Activated naive CD8-positive, alpha-beta T cell treated with anti-CD3 and anti-CD28 coated beads for 36 hours (primary cell): ENCODE measurements around the gene SPHK2. TPM values are rescaled to one million over a fixed set of nuclear protein-coding genes. Genes with fewer than 3 reads are reported as not detected.

Experiments
- DNase-seq: peaks from one replicate; pipeline ENCODE4 v3.0.0; 2021
- H3K27ac Mint-ChIP-seq: one replicate; pipeline ENCODE4 v1.8.0; 2022; ENCODE audit warnings: mild to moderate bottlenecking, moderate library complexity, mixed read lengths
- H3K27me3 Mint-ChIP-seq: one replicate; pipeline ENCODE4 v1.8.0; 2022; ENCODE audit warnings: mild to moderate bottlenecking, mixed read lengths
- H3K36me3 Mint-ChIP-seq: one replicate; pipeline ENCODE4 v1.8.0; 2021; ENCODE audit warnings: mild to moderate bottlenecking, mixed read lengths
- H3K4me1 Mint-ChIP-seq: one replicate; pipeline ENCODE4 v1.8.0; 2021; ENCODE audit warnings: mixed read lengths
- H3K4me3 Mint-ChIP-seq: one replicate; pipeline ENCODE4 v1.8.0; 2022; ENCODE audit warnings: mild to moderate bottlenecking, moderate library complexity, mixed read lengths
- H3K9me3 Mint-ChIP-seq: one replicate; pipeline ENCODE4 v1.8.0; 2022; ENCODE audit warnings: mixed read lengths
- total RNA-seq, 2 experiments: library from RNA; stranded (reverse); gene quantifications; one replicate each; pipeline ENCODE4 v1.2.3, GENCODE V29; 2021

Gene SPHK2
- total RNA-seq, 2 experiments from 2014 or later: 36.7 to 40.8 TPM

- Mint-ChIP-seq H3K27me3 (no peaks in the 10 kb centered on the region), H3K4me1 (no peaks in the 10 kb centered on the region), H3K9me3 (no peaks in the 10 kb centered on the region), H3K4me3 (peak overlapping the region; percentile 66), H3K36me3 (no peaks in the 10 kb centered on the region), H3K27ac (peak overlapping the region; percentile 65)
- DNase-seq: no peak
Measured at GRCh38 chr19:48596679-48597465, 22.4 kb upstream of the SPHK2 start.

GRCh38 chr19:48598996-48599700 lies 20.2 kb upstream of the SPHK2 start:
- Mint-ChIP-seq H3K27me3 (no peaks in the 10 kb centered on the region), H3K36me3 (no peaks in the 10 kb centered on the region), H3K27ac (no peak overlapping the region), H3K4me1 (no peaks in the 10 kb centered on the region), H3K9me3 (no peaks in the 10 kb centered on the region), H3K4me3 (no peak overlapping the region)
- no peak for DNase-seq

- no peak overlapping the region for H3K27ac Mint-ChIP-seq
- no peaks in the 10 kb centered on the region for H3K27me3 Mint-ChIP-seq
- no peak for DNase-seq
- no peak overlapping the region for H3K4me3 Mint-ChIP-seq
- no peaks in the 10 kb centered on the region for H3K4me1 Mint-ChIP-seq
- H3K36me3 Mint-ChIP-seq: no peaks in the 10 kb centered on the region
- H3K9me3 Mint-ChIP-seq: no peaks in the 10 kb centered on the region
Measured at GRCh38 chr19:48600679-48601417, 18.5 kb upstream of the SPHK2 start.

- no peak for DNase-seq
- Mint-ChIP-seq H3K4me1 (no peaks in the 10 kb centered on the region), H3K27me3 (no peaks in the 10 kb centered on the region), H3K27ac (no peak overlapping the region), H3K9me3 (no peaks in the 10 kb centered on the region), H3K4me3 (no peak overlapping the region), H3K36me3 (no peaks in the 10 kb centered on the region)
Measured at GRCh38 chr19:48603001-48603400, 16.3 kb upstream of the SPHK2 start.

- Mint-ChIP-seq H3K4me3 (no peak overlapping the region), H3K36me3 (no peaks in the 10 kb centered on the region)
Measured at GRCh38 chr19:48603449-48603848, 15.9 kb upstream of the SPHK2 start.

GRCh38 chr19:48603850-48604249 lies 15.5 kb upstream of the SPHK2 start:
- no peaks in the 10 kb centered on the region for H3K4me1 Mint-ChIP-seq
- no peak for DNase-seq
- H3K27me3 Mint-ChIP-seq: no peaks in the 10 kb centered on the region
- no peaks in the 10 kb centered on the region for H3K9me3 Mint-ChIP-seq
- H3K36me3 Mint-ChIP-seq: peaks cover 1% of the 10 kb centered on the region
- H3K27ac Mint-ChIP-seq: no peak overlapping the region
- no peak overlapping the region for H3K4me3 Mint-ChIP-seq

More at GRCh38 chr19:48603449-48603848, 15.9 kb upstream of the SPHK2 start:
- Mint-ChIP-seq H3K27ac (no peak overlapping the region), H3K27me3 (no peaks in the 10 kb centered on the region), H3K4me1 (no peaks in the 10 kb centered on the region), H3K9me3 (no peaks in the 10 kb centered on the region)
- DNase-seq: no peak

- DNase-seq: no peak
- Mint-ChIP-seq H3K36me3 (peaks cover 2% of the 10 kb centered on the region), H3K4me3 (no peak within 1 kb of the TSS), H3K27ac (no peak within 1 kb of the TSS), H3K9me3 (no peaks in the 10 kb centered on the region), H3K27me3 (no peaks in the 10 kb centered on the region), H3K4me1 (no peaks in the 10 kb centered on the region)
Measured at GRCh38 chr19:48606463-48607358, 12.6 kb upstream of the SPHK2 start, which contains the start of gene SPACA4. Gene SPACA4 (plus strand): TSS chr19:48606742. CDS start chr19:48606979, 237 bp downstream.

- Mint-ChIP-seq H3K36me3 (peaks cover 2% of the 10 kb centered on the region), H3K27me3 (no peaks in the 10 kb centered on the region), H3K9me3 (no peaks in the 10 kb centered on the region), H3K4me1 (no peaks in the 10 kb centered on the region), H3K4me3 (no peak overlapping the region), H3K27ac (no peak overlapping the region)
- no peak for DNase-seq
Measured at GRCh38 chr19:48607359-48607755, 11.9 kb upstream of the SPHK2 start.

- Mint-ChIP-seq H3K4me3 (no peak overlapping the region), H3K9me3 (no peaks in the 10 kb centered on the region), H3K27ac (no peak overlapping the region), H3K27me3 (no peaks in the 10 kb centered on the region), H3K4me1 (peaks cover 3% of the 10 kb centered on the region), H3K36me3 (peaks cover 6% of the 10 kb centered on the region)
- DNase-seq: peak; percentile 47
Measured at GRCh38 chr19:48608798-48609263, 10.5 kb upstream of the SPHK2 start.

- H3K27ac Mint-ChIP-seq: no peak overlapping the region
- H3K9me3 Mint-ChIP-seq: no peaks in the 10 kb centered on the region
- no peaks in the 10 kb centered on the region for H3K27me3 Mint-ChIP-seq
- no peak for DNase-seq
- H3K36me3 Mint-ChIP-seq: peaks cover 11% of the 10 kb centered on the region
- H3K4me1 Mint-ChIP-seq: peaks cover 5% of the 10 kb centered on the region
- no peak overlapping the region for H3K4me3 Mint-ChIP-seq
Measured at GRCh38 chr19:48609571-48610108, 9.7 kb upstream of the SPHK2 start.

- Mint-ChIP-seq H3K27me3 (no peaks in the 10 kb centered on the region), H3K4me1 (peaks cover 10% of the 10 kb centered on the region), H3K27ac (peak overlapping the region; percentile 54), H3K4me3 (no peak overlapping the region), H3K36me3 (peaks cover 23% of the 10 kb centered on the region), H3K9me3 (no peaks in the 10 kb centered on the region)
- no peak for DNase-seq
Measured at GRCh38 chr19:48611872-48612271, 7.4 kb upstream of the SPHK2 start.

GRCh38 chr19:48613024-48613851 lies 6.1 kb upstream of the SPHK2 start:
- peak overlapping the region; percentile 50 for H3K27ac Mint-ChIP-seq

GRCh38 chr19:48613852-48614435 lies 5.4 kb upstream of the SPHK2 start:
- Mint-ChIP-seq H3K27me3 (no peaks in the 10 kb centered on the region), H3K27ac (peak overlapping the region; percentile 60), H3K9me3 (no peaks in the 10 kb centered on the region), H3K4me1 (peaks cover 15% of the 10 kb centered on the region), H3K36me3 (peaks cover 42% of the 10 kb centered on the region), H3K4me3 (peak overlapping the region; percentile 34)
- no peak for DNase-seq

More at GRCh38 chr19:48613024-48613851, 6.1 kb upstream of the SPHK2 start:
- Mint-ChIP-seq H3K4me1 (peaks cover 15% of the 10 kb centered on the region), H3K4me3 (peak overlapping the region; percentile 6), H3K27me3 (no peaks in the 10 kb centered on the region), H3K9me3 (no peaks in the 10 kb centered on the region), H3K36me3 (peaks cover 37% of the 10 kb centered on the region)
- DNase-seq: no peak
